Endothelial cell of umbilical vein (primary cell): ENCODE measurements around the gene ZSCAN1. TPM values are rescaled to one million over a fixed set of nuclear protein-coding genes. Genes with fewer than 3 reads are reported as not detected.

Source experiments
- BruUV-seq: library from RNA; stranded (reverse); fragments of 400-500 nt; replicated peaks from 2 replicates; lab custom pipeline; 2021; lab: Mats Ljungman, UMichigan
- CTCF ChIA-PET: fragments of 300-600, 350-600 bp; sonication (Branson Sonifier 250); formaldehyde crosslinking; loops from one replicate; lab custom pipeline; 2021; ENCODE audit warnings: antibody characterized with exemption, inconsistent platforms; lab: Charles Lee
- POLR2A ChIA-PET: fragments of 300-600, 350-600 bp; sonication (Branson Sonifier 250); formaldehyde crosslinking; loops from one replicate; lab custom pipeline; 2021; ENCODE audit warnings: antibody characterized with exemption, inconsistent platforms; lab: Charles Lee
- DNase-seq: peaks from one replicate; pipeline ENCODE4 v3.0.0-alpha.2; 2011; ENCODE audit warnings: low read depth, low spot score
- FAIRE-seq: peaks from 2 replicates; lab custom pipeline; 2011; peaks lifted over from hg19 to GRCh38; lab: Jason Lieb, UNC
- H2AFZ ChIP-seq: 2 replicates; pipeline ENCODE4 v1.6.0; 2012; ENCODE audit warnings: low read depth, low read length, control low read depth, inconsistent platforms
- H3K27ac ChIP-seq: 2 replicates; pipeline ENCODE4 v1.5.1; 2011; ENCODE audit warnings: low read depth, mild to moderate bottlenecking, control low read depth, low read length, moderate library complexity; ENCODE audit not compliant: insufficient read depth
- H3K27me3 ChIP-seq, 2 experiments: 2 replicates each; pipeline versions ENCODE4 v1.6.0 to v1.6.1; 2011; ENCODE audit warnings: low read length in 2 of 2, mixed read lengths in 1 of 2; ENCODE audit not compliant: control insufficient read depth in 2 of 2, insufficient read depth in 2 of 2
- H3K36me3 ChIP-seq, 2 experiments: 2 replicates in 1 of 2; 3 replicates in 1 of 2; pipeline ENCODE4 v1.5.1; 2011; ENCODE audit warnings: low read length in 2 of 2, mild to moderate bottlenecking in 1 of 2, moderate library complexity in 1 of 2; ENCODE audit not compliant: control insufficient read depth in 2 of 2, insufficient read depth in 2 of 2; ENCODE audit errors: extremely low read depth in 1 of 2
- H3K4me1 ChIP-seq: 3 replicates; pipeline ENCODE4 v1.5.1; 2011; ENCODE audit warnings: mild to moderate bottlenecking, low read length; ENCODE audit not compliant: control insufficient read depth, insufficient read depth; ENCODE audit errors: extremely low read depth
- H3K4me2 ChIP-seq: 2 replicates; pipeline ENCODE4 v1.6.1; 2011; ENCODE audit warnings: low read length, control low read depth, mixed read lengths; ENCODE audit not compliant: insufficient read depth
- H3K4me3 ChIP-seq, 3 experiments: fragments of 200-600 bp in 1 of 3; sonication (generic), shearing (Covaris generic) in 1 of 3; replicated peaks in 1 of 3; 2 replicates each; pipeline ENCODE4 v1.5.1; 2011 to 2016; ENCODE audit warnings: control low read depth in 3 of 3, low read length in 3 of 3, mild to moderate bottlenecking in 2 of 3, inconsistent platforms in 1 of 3, low read depth in 1 of 3, moderate library complexity in 1 of 3; ENCODE audit not compliant: insufficient read depth in 1 of 3
- H3K79me2 ChIP-seq: 2 replicates; pipeline ENCODE4 v1.6.0; 2012; ENCODE audit warnings: low read length, inconsistent platforms; ENCODE audit not compliant: control insufficient read depth, insufficient read depth
- H3K9ac ChIP-seq: replicated peaks from 2 replicates; pipeline ENCODE3; 2011; ENCODE audit warnings: low read length, control low read depth; ENCODE audit not compliant: insufficient read depth; ENCODE audit errors: extremely low read depth
- H3K9me1 ChIP-seq: replicated peaks from 3 replicates; pipeline ENCODE4 v1.6.0; 2011; ENCODE audit warnings: mild to moderate bottlenecking, low read length; ENCODE audit not compliant: control insufficient read depth, insufficient read depth; ENCODE audit errors: extremely low read depth
- H3K9me3 ChIP-seq: replicated peaks from 2 replicates; pipeline ENCODE4 v1.5.1; 2012; ENCODE audit warnings: low read length, inconsistent platforms; ENCODE audit not compliant: control insufficient read depth, insufficient read depth
- H4K20me1 ChIP-seq: replicated peaks from 2 replicates; pipeline ENCODE3; 2011; ENCODE audit warnings: mild to moderate bottlenecking, low read length; ENCODE audit not compliant: control insufficient read depth, insufficient read depth; ENCODE audit errors: extremely low read depth
- EZH2 ChIP-seq: IDR thresholded peaks from 2 replicates; pipeline ENCODE4 v1.6.1; 2012; ENCODE audit warnings: borderline replicate concordance, low read depth, mild to moderate bottlenecking, moderate library complexity, low read length, inconsistent platforms; ENCODE audit not compliant: severe bottlenecking
- FOS ChIP-seq: IDR thresholded peaks from 2 replicates; pipeline ENCODE4 v1.6.1; 2011; ENCODE audit warnings: mild to moderate bottlenecking, low read length, moderate library complexity, borderline replicate concordance; ENCODE audit not compliant: insufficient read depth
- GATA2 ChIP-seq: IDR thresholded peaks from 2 replicates; pipeline ENCODE4 v1.7.0; 2011; ENCODE audit warnings: low read depth, mild to moderate bottlenecking, moderate library complexity, mixed read lengths, low read length; ENCODE audit not compliant: insufficient read length, insufficient read depth
- JUN ChIP-seq: IDR thresholded peaks from 2 replicates; pipeline ENCODE4 v1.6.1; 2011; ENCODE audit warnings: borderline replicate concordance, low read depth; ENCODE audit not compliant: insufficient read length, insufficient read depth
- MYC ChIP-seq: IDR thresholded peaks from one replicate; pipeline ENCODE4 v1.6.1; 2011; ENCODE audit warnings: mild to moderate bottlenecking, low read depth, low read length
- POLR2A ChIP-seq: IDR thresholded peaks from 2 replicates; pipeline ENCODE4 v1.6.1; 2012; ENCODE audit warnings: low read depth, mild to moderate bottlenecking, control low read depth, low read length
- POLR2AphosphoS5 ChIP-seq: IDR thresholded peaks from 2 replicates; pipeline ENCODE4 v1.6.1; 2012; ENCODE audit warnings: low read depth, mild to moderate bottlenecking, control low read depth, low read length, moderate library complexity; ENCODE audit not compliant: insufficient read depth
- dilution Hi-C: fragments of 300-500 bp; cut with MboI; formaldehyde crosslinking; loops from one replicate; pipeline ENCODE4 v1.15.0; 2019; ENCODE audit warnings: low sequenced_read_pairs; ENCODE audit not compliant: extremely low pct_ligation_motif_present
- intact Hi-C: fragments of 100-400 bp; cut with micrococcal nuclease; formaldehyde crosslinking; loops from one replicate; pipeline ENCODE4 v1.10.0; 2022
- polyA plus RNA-seq, 4 experiments: library from polyadenylated mRNA; depleted of rRNA in 3 of 4; stranded (reverse) in 3 of 4; unstranded in 1 of 4; fragments of >200 nt; gene quantifications; 2 replicates each; pipeline versions ENCODE4 v1.2.1 to v1.2.3, GENCODE V29; 2011 to 2012; ENCODE audit warnings: missing spikeins in 1 of 4
- total RNA-seq: library from RNA; stranded (reverse); gene quantifications from 2 replicates; pipeline ENCODE4 v1.2.3, GENCODE V29; 2021
- TF ChIP-seq, protein P1 (sequence below), 2 donors: IDR thresholded peaks; 1 replicate in 1 of 2; 2 replicates in 1 of 2; pipeline ENCODE4 v1.5.1; 2011; ENCODE audit warnings: low read length in 2 of 2, mild to moderate bottlenecking in 2 of 2, moderate library complexity in 2 of 2, control low read depth in 1 of 2, inconsistent platforms in 1 of 2, low read depth in 1 of 2; ENCODE audit not compliant: insufficient read depth in 1 of 2; ENCODE audit errors: extremely low read depth in 1 of 2
- TF ChIP-seq, protein P2 (sequence below): IDR thresholded peaks from 2 replicates; pipeline ENCODE4 v1.6.1; 2011; ENCODE audit not compliant: insufficient read depth, insufficient read length

The ZSCAN1 gene
- total and polyA plus RNA-seq, 2 donors (not counting 3 experiments of a cell fraction or from before 2014, with no cell fraction given), result 0.10 TPM; not detected in 1

DNA sequence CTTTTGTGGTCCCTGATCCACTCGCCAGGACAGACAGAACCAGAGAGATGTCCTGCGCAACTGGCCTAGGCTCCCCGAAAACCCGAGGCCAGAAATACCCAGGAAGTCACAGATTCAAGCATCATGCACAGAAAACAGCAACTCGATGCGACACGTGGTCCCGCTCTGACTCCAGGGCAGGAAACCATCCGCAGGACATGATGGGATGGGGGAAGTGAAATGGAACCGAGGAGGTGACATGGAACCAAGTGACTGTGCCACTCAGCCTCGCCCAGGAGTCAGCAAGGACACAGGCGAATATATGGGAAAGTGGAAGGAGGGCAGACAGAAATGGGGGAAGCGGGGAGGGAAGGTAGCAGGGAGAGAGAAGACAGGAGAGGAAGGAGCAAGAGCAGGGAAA is 63.1 kb downstream of the ZSCAN1 start:
- TF ChIP-seq, protein P1, sequence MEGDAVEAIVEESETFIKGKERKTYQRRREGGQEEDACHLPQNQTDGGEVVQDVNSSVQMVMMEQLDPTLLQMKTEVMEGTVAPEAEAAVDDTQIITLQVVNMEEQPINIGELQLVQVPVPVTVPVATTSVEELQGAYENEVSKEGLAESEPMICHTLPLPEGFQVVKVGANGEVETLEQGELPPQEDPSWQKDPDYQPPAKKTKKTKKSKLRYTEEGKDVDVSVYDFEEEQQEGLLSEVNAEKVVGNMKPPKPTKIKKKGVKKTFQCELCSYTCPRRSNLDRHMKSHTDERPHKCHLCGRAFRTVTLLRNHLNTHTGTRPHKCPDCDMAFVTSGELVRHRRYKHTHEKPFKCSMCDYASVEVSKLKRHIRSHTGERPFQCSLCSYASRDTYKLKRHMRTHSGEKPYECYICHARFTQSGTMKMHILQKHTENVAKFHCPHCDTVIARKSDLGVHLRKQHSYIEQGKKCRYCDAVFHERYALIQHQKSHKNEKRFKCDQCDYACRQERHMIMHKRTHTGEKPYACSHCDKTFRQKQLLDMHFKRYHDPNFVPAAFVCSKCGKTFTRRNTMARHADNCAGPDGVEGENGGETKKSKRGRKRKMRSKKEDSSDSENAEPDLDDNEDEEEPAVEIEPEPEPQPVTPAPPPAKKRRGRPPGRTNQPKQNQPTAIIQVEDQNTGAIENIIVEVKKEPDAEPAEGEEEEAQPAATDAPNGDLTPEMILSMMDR (IDR thresholded peaks at IDR 0.05; ENCODE audit: extremely low read depth in 1 of 2, insufficient read depth in 1 of 2, low read depth in 1 of 2, low read length in 2 of 2), result no peak
- no peak for TF ChIP-seq EZH2
- TF ChIP-seq POLR2AphosphoS5, result no peak
- TF ChIP-seq FOS, result no peak
- TF ChIP-seq MYC, result no peak
- no peak for TF ChIP-seq GATA2
- no peak for TF ChIP-seq JUN
- no peak for TF ChIP-seq POLR2A
- TF ChIP-seq, protein P2, sequence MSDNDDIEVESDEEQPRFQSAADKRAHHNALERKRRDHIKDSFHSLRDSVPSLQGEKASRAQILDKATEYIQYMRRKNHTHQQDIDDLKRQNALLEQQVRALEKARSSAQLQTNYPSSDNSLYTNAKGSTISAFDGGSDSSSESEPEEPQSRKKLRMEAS, result no peak
- Histone ChIP-seq H3K27me3 (no peaks in the 10 kb centered on the region), H3K4me1 (no peaks in the 10 kb centered on the region), H3K4me2 (no peak overlapping the region), H3K9me3 (peaks cover 3% of the 10 kb centered on the region), H3K27ac (no peak overlapping the region), H3K36me3 (no peaks in the 10 kb centered on the region), H3K4me3 (no peak overlapping the region), H3K79me2 (no peaks in the 10 kb centered on the region), H3K9me1 (no peaks in the 10 kb centered on the region), H3K9ac (no peak overlapping the region), H4K20me1 (no peaks in the 10 kb centered on the region), H2AFZ (no peak overlapping the region)
- no peak for FAIRE-seq
- no peak for DNase-seq
- intact Hi-C loops, result loop anchor here (10.0 kb wide), 1 partner anchor 58 kb away; the partner anchor contains the start of gene ZNF329
- ChIA-PET CTCF (no interaction called here), POLR2A (no interaction called here)
- BruUV-seq, result no TSS peak
- dilution Hi-C loops, result no loop called here
